SJSA1 (cell line): ENCODE measurements around the gene FADD. TPM values are rescaled to one million over a fixed set of nuclear protein-coding genes. Genes with fewer than 3 reads are reported as not detected.

ENCODE experiments used
- DNase-seq, 2 experiments: peaks; one replicate each; pipeline ENCODE4 v3.0.0-alpha.2; 2015 to 2020; ENCODE audit warnings: low spot score in 2 of 2, low read depth in 1 of 2
- H3K27ac ChIP-seq: fragments of 250-450 bp; sonication (Bioruptor Pico); 2 replicates; pipeline ENCODE4 v1.5.1; 2020; ENCODE audit warnings: mild to moderate bottlenecking, moderate library complexity
- H3K27me3 ChIP-seq: fragments of 250-450 bp; sonication (Bioruptor Pico); replicated peaks from 2 replicates; pipeline ENCODE4 v1.5.1; 2020; ENCODE audit warnings: mild to moderate bottlenecking, moderate library complexity
- H3K36me3 ChIP-seq: fragments of 250-450 bp; sonication (Bioruptor Pico); 2 replicates; pipeline ENCODE4 v1.5.1; 2020; ENCODE audit warnings: mild to moderate bottlenecking
- H3K4me1 ChIP-seq: fragments of 250-450 bp; sonication (Bioruptor Pico); replicated peaks from 2 replicates; pipeline ENCODE4 v1.6.1; 2021; ENCODE audit warnings: mild to moderate bottlenecking
- H3K4me3 ChIP-seq: fragments of 250-450 bp; sonication (Bioruptor Pico); 2 replicates; pipeline ENCODE4 v1.5.1; 2020; ENCODE audit warnings: mild to moderate bottlenecking
- H3K9me3 ChIP-seq: fragments of 250-450 bp; sonication (Bioruptor Pico); replicated peaks from 2 replicates; pipeline ENCODE4 v1.5.1; 2020; ENCODE audit warnings: mild to moderate bottlenecking
- total RNA-seq: library from RNA; depleted of rRNA; stranded (reverse); fragments of >200 nt; shearing (Covaris generic); gene quantifications from 2 replicates; pipeline ENCODE4 v1.2.3, GENCODE V29; 2014; rRNA removed

The FADD gene, protein sequence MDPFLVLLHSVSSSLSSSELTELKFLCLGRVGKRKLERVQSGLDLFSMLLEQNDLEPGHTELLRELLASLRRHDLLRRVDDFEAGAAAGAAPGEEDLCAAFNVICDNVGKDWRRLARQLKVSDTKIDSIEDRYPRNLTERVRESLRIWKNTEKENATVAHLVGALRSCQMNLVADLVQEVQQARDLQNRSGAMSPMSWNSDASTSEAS
- total RNA-seq: 121 and 147 TPM in 2 replicates

DNA sequence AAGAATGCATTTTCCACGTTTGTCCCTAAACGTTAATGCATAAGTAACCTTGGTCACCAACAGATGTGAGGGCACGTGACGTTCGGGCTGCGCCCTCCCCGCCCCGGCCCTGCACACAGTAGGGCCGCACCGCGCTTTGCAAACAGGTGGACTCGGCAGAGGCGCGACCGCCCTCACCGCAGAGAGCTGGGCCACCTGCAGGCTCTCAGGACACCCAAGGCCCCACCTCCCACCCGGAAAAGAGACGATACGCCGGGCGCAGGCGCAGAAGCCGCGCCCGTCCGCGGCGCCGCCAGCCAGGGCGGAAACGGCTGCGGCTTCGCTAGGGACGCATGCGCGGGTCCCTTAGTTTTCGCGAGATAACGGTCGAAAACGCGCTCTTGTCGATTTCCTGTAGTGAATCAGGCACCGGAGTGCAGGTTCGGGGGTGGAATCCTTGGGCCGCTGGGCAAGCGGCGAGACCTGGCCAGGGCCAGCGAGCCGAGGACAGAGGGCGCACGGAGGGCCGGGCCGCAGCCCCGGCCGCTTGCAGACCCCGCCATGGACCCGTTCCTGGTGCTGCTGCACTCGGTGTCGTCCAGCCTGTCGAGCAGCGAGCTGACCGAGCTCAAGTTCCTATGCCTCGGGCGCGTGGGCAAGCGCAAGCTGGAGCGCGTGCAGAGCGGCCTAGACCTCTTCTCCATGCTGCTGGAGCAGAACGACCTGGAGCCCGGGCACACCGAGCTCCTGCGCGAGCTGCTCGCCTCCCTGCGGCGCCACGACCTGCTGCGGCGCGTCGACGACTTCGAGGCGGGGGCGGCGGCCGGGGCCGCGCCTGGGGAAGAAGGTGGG lies at the start of gene FADD:
Gene FADD, plus strand, starts transcription at position 377 of the 831 bp plus-strand sequence. Its CDS starts 164 bp downstream, at position 541.
- Histone ChIP-seq H3K4me3 (peak within 1 kb of the TSS; percentile 85), H3K36me3 (peaks cover 50% of the 10 kb centered on the region), H3K27ac (peak within 1 kb of the TSS; percentile 85), H3K4me1 (peaks cover 25% of the 10 kb centered on the region), H3K9me3 (no peaks in the 10 kb centered on the region), H3K27me3 (no peaks in the 10 kb centered on the region)
- peak; percentile 98 to 99 for DNase-seq

- Histone ChIP-seq H3K27me3 (peaks cover 53% of the 10 kb centered on the region), H3K36me3 (no peaks in the 10 kb centered on the region), H3K4me3 (no peak overlapping the region), H3K9me3 (no peaks in the 10 kb centered on the region; the same call in 1 of the 2 replicates), H3K27ac (no peak overlapping the region), H3K4me1 (peaks cover 13% of the 10 kb centered on the region)
- DNase-seq: no peak
Measured at GRCh38 chr11:70155386-70155785, 47.7 kb upstream of the FADD start.

DNA sequence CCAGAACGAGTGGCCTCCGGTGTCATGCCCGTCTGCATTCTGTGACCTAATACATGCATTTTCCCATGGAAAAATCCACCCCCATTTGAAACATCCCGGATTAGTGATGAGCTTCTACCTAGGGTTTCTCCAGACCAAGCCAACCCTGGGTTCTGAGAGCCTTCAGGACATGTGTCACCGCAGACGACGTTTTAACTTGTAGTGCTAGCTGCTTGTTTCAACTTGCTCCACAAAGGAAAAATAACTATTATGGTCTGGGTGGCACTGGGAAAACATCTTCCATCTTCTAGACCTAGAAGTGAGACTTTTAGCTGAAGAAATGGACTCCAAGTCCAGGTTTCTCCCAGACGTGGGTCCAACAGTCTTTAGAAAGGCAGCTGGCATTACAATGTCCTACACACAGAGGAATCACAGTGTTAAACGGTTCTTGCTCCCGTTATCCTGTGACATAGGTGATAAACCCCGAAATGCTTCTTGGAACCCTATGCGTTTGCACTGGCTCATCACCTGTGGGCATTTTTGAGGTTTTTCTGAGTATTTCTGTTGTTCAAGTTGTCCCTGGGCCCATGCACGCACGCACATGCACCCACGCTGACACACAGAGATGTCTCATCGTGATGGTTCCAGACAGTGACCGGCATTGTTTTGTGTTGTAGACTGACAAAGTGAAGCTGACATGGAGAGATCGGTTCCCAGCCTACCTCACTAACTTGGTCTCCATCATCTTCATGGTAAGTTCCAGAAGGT lies 46.6 kb upstream of the FADD start:
- Histone ChIP-seq H3K4me3 (no peak overlapping the region), H3K27me3 (peaks cover 50% of the 10 kb centered on the region), H3K4me1 (peaks cover 15% of the 10 kb centered on the region), H3K27ac (no peak overlapping the region), H3K9me3 (no peaks in the 10 kb centered on the region; the same call in 1 of the 2 replicates), H3K36me3 (no peaks in the 10 kb centered on the region)
- no peak for DNase-seq

DNA sequence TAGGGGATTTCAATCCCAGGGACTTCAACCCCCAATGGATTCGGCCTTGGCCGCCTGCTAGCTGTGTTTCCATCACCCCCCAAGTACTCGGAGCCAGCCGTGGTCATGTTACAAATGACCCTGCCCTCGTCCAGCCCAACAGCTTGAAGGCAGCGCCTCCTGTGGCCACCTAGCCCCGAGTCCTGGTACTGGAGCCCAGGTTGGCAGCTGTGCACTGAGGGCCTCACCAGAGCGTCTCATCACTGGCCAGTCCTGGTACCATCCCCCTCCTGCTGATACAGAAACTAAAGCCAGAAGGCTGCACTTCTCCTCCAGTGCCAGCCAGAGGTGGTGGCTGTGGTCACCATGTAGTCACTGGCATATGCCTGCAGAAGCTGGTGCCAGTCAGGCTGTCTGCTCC lies 44.9 kb upstream of the FADD start:
- Histone ChIP-seq H3K27me3 (peaks cover 43% of the 10 kb centered on the region), H3K27ac (no peak overlapping the region), H3K9me3 (no peaks in the 10 kb centered on the region; the same call in 1 of the 2 replicates), H3K4me1 (peaks cover 15% of the 10 kb centered on the region), H3K4me3 (no peak overlapping the region), H3K36me3 (no peaks in the 10 kb centered on the region)
- no peak for DNase-seq

- no peak overlapping the region for H3K27ac ChIP-seq
- peaks cover 42% of the 10 kb centered on the region for H3K27me3 ChIP-seq
- no peak for DNase-seq
- peaks cover 15% of the 10 kb centered on the region for H3K4me1 ChIP-seq
- no peaks in the 10 kb centered on the region; the same call in 1 of the 2 replicates for H3K9me3 ChIP-seq
- H3K4me3 ChIP-seq: no peak overlapping the region
- H3K36me3 ChIP-seq: no peaks in the 10 kb centered on the region
Measured at GRCh38 chr11:70158757-70159389, 44.2 kb upstream of the FADD start.

DNA sequence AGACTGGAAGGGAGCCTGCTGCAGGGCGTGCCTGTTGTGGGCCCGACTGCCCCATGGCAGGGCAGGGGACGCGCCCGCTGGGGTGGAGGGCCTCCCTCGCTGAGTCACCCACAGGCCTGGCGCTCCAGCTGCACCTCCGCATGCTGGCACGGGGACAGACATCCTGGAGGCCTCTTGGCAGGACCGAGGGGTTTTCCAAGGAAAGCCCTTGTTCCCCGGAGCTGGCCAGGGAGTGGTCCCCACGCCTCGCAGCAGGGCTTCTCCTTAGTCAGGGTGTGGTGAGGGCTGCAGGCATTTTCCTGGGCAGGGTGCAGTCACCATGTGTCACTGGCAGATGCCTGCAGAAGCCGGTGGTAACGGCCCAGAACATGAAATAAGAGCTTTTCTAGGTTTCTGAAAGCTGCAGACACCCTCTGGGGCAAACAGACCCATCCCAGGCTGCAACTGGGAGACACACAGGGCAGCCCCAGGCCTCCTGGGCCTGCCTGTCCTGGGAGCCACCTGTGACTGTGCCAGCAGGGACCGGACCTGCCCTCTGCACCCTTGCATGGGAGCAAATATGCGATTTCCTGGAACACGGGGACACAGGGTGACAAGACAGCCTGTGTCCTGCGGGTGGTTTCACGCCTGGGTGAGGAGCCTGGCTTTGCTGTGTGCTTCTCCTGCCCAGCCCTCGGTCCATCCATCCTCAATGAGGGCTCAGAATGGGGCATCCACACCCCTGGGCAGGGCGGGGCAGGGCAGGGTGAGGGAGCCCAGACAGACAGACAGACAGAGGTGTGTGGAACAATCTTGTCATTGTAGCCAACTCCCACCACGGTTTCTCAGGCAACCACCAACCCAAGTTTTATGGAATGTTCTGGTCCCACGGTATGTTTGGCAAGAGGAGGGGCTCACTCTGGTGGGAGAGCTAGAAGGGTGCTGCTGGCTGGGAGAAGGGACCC lies 43.2 kb upstream of the FADD start:
- Histone ChIP-seq H3K9me3 (no peaks in the 10 kb centered on the region; the same call in 1 of the 2 replicates), H3K4me1 (peaks cover 15% of the 10 kb centered on the region), H3K27me3 (peaks cover 46% of the 10 kb centered on the region), H3K36me3 (no peaks in the 10 kb centered on the region), H3K4me3 (no peak overlapping the region), H3K27ac (no peak overlapping the region)
- peak; percentile 69 to 91 for DNase-seq

DNA sequence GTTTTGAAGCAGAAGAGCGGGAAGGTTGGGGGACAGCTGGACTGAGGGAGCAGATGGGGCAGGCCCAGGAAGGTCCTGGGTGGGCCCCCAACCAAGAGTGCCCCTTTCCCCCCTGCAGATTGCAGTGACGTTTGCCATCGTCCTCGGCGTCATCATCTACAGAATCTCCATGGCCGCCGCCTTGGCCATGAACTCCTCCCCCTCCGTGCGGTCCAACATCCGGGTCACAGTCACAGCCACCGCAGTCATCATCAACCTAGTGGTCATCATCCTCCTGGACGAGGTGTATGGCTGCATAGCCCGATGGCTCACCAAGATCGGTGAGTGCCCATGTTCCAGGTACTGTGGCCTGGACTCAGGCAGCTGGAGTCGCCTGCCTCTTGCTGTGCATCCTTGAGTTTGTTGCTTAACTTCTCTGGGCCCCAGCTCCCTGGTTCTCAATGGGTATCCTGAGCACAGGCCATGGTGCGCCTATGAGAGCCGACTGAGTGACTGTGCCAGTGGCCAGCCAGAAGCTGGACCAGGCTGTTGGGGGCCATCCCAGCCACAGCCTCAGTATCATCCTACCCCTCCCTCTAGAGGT lies 42.0 kb upstream of the FADD start:
- H3K36me3 ChIP-seq: no peaks in the 10 kb centered on the region
- H3K9me3 ChIP-seq: no peaks in the 10 kb centered on the region; the same call in 1 of the 2 replicates
- peaks cover 46% of the 10 kb centered on the region for H3K27me3 ChIP-seq
- no peak for DNase-seq
- H3K27ac ChIP-seq: no peak overlapping the region
- H3K4me1 ChIP-seq: peaks cover 15% of the 10 kb centered on the region
- no peak overlapping the region for H3K4me3 ChIP-seq

GRCh38 chr11:70164705-70165104 lies 38.4 kb upstream of the FADD start:
- peaks cover 70% of the 10 kb centered on the region for H3K27me3 ChIP-seq

DNA sequence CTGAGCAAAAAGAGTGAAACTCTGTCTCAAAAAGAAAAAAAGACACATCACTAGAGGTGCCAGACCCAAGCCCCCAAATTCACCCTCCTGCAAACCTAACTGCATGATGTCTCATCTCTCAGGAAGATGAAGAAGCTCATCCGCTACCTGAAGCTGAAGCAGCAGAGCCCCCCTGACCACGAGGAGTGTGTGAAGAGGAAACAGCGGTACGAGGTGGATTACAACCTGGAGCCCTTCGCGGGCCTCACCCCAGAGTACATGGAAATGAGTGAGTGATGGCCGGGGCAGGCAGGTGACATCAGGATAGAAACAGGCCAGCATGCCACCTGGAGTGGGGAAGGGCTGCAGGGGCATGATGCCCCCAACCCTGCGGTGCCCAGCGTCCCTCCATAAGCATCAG lies 36.0 kb upstream of the FADD start:
- Histone ChIP-seq H3K9me3 (no peaks in the 10 kb centered on the region), H3K27me3 (peaks cover 85% of the 10 kb centered on the region), H3K4me1 (no peaks in the 10 kb centered on the region), H3K36me3 (no peaks in the 10 kb centered on the region), H3K27ac (no peak overlapping the region), H3K4me3 (no peak overlapping the region)
- no peak for DNase-seq

More at GRCh38 chr11:70164705-70165104, 38.4 kb upstream of the FADD start:
- peaks cover 9% of the 10 kb centered on the region for H3K4me1 ChIP-seq
- no peak overlapping the region for H3K27ac ChIP-seq
- no peak overlapping the region for H3K4me3 ChIP-seq
- H3K9me3 ChIP-seq: no peaks in the 10 kb centered on the region
- no peak for DNase-seq
- H3K36me3 ChIP-seq: no peaks in the 10 kb centered on the region

DNA sequence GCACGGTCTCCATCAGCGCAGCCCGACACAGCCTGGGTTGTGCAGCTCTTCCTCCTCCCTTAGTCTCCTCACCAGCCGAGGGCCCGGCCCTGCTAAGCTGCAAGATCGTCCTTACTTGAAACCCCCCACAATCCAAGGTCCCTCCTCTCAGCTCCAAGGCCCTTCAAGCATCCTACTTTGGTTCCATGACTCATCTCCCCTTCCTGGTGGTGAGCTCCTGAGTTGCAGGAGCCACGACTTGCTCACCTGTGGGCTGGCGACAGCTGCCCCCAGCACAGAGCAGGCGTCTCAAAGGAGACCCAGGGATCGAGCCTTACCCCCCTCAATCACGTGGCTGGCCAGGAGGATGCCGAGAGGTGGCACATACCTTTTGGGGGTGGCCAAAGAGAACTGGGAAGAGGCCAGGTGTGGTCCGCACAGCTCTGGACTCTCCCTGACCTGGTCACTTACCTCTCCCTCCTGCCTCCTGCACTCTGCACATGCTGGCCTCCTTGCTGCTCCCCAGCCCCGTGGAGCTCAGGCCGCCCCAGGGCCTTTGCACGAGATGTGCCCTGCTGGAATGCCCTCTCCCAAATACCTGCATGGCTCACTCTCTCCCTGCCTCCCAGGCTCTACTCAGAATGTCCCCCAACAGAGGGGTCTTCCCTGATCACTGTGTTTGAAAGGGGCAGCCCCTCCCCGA lies 35.2 kb upstream of the FADD start:
- Histone ChIP-seq H3K9me3 (no peaks in the 10 kb centered on the region), H3K4me3 (no peak overlapping the region), H3K4me1 (no peaks in the 10 kb centered on the region), H3K27me3 (peaks cover 87% of the 10 kb centered on the region), H3K36me3 (no peaks in the 10 kb centered on the region), H3K27ac (no peak overlapping the region)
- DNase-seq: no peak

GRCh38 chr11:70168405-70168754 lies 34.7 kb upstream of the FADD start:
- peaks cover 81% of the 10 kb centered on the region for H3K27me3 ChIP-seq

DNA sequence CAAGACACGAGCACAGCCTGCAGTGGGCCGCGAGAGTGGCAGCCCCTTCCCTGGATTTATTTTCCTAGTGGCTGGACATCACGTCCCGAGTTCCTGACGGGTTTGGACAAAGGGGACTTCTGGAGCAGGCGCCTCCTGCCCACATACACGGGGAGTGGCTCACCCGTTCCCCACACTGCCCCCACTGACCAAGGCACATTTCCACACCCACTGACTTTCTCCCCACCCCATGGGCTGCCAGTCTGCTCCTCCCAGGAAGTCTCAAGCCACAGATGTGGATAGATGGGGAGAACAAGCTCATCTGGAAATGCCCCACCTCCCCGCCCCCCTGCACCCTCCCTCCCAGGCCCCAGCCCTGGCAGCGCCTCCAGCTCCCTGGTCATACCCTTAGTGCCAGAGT lies 34.0 kb upstream of the FADD start:
- Histone ChIP-seq H3K9me3 (no peaks in the 10 kb centered on the region), H3K4me1 (no peaks in the 10 kb centered on the region), H3K36me3 (no peaks in the 10 kb centered on the region), H3K27me3 (peaks cover 75% of the 10 kb centered on the region), H3K4me3 (no peak overlapping the region), H3K27ac (no peak overlapping the region)
- DNase-seq: no peak

More at GRCh38 chr11:70168405-70168754, 34.7 kb upstream of the FADD start:
- H3K4me3 ChIP-seq: no peak overlapping the region
- H3K4me1 ChIP-seq: no peaks in the 10 kb centered on the region
- H3K9me3 ChIP-seq: no peaks in the 10 kb centered on the region
- no peaks in the 10 kb centered on the region for H3K36me3 ChIP-seq
- DNase-seq: no peak
- H3K27ac ChIP-seq: no peak overlapping the region
